ELR (cell line): ENCODE measurements around the gene AGXT.

Experiments
- DNase-seq: peaks from one replicate; pipeline ENCODE4 v3.0.0-alpha.2; 2015; ENCODE audit warnings: low read depth

Gene AGXT

DNA sequence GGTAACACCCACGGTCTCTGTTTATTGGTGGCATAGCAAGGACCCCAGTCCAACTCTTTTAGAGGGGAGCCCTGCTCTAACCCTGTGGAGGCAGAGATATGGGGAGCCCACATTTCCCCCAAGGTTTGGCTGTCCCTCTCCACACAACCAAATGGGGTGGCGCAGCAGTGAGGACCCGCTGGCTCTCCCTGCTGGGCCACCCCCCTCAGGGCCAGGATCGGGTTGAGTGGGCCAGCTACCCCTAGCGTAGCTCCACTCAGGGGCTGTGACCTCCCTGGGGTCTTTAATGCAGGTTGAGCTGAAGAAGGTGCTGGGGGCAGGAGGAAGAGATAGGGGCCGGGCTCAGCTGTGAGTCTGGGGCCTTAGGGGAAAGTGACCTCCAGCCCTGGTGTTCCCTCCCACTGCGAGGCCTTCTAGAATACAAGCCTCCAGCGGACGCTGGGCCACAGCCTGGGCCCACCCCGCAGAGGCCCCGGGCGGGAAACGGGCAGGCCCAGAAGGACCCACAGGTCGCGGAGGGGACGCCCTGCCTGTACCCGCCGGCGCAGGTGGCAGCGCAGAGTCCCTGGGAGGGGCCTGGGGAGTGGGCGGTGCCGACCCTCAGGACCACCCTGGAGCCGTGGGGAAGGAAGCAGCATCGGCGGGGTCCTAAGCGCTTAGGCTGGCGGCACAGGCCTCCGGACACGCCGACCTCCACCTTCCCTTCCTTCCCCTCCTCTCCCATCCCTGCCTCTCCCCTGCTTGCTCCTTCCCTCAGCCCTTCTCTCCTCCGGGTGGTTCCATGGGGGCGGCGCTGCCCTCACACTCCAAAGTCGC is 47.1 kb downstream of the AGXT start:
- no peak for DNase-seq

DNA sequence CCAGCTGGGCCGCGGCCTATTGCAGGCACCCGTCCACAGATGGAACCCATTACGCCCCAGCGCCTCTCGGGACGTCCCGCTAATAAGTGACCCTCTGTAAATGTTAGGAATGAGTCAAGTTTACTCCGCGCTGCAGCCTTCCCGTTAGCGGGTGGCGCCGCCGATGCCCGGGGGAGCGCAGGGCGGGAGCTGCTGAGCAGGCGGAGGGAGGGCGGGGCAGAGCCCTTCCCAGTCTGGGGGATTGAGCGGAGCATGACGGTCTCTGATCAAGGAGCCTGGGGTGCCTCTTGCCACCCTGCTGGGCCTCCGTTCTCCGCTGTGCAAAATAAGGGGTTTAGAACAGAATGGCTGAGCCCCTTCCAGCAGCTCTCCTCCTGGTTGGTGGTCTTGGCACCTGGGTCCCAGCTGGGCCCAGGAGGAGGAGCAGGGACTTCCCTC is 48.0 kb downstream of the AGXT start:
- DNase-seq = peak; percentile 88

DNA sequence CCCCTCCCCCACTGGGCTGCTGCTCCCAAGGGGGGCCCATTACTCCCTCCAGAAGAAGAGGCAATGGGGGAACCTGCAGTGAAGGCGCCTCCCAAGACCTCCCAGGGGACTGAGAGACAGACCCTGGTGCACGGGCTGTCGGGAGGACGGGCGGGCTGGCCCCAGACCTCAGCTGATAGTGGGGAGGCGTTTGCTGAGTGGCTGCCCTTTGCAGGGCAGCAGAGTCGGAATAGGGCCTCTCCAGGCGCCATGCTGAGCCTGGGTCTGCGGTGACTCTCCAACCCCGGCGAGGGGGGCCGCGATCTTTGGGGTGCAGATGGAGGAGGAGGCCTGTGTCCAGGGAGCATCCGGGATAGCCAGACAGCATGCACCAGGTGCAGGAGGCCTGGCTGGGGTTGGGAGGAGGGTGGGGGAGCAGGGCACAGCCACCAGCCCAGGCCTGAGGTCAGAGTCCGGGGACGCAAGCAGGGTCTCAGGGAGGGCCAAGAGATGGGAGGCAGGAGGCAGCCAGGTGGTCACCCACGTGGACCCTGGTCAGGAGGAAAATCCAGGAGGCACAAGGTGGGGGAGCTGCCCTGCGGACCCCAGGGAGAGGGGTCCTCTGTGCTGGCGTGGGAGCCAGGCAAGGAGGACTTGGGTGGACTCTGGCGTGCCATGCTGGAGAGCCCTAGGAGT is 48.5 kb downstream of the AGXT start:
- no peak for DNase-seq

DNA sequence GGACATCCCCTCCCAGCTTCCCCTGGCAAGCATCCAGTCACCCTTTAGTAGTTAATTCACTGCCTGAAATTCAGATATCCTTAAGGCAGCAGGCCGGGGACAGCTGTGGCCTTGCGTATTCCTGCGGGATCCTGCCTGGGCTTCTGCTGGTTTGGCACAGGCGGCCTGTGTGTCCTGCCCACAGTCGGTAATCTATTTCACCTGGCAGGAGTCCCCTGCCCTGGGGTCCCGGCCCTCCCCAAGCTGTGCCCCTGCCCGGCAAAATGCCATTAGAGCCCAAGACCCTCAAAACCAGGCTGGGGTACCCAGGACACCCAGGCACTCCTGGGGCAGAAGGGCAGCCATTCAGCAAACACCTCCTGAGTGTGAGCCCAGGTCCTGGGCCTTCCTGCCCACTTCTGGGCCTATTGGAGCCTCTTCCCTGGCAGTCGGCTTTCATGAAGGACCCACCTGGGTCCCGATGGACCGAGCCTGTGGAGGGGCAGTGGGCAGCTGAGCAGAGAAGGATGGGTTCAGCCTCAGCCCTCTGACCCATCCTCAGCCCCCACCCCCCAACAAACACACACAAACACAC is 49.1 kb downstream of the AGXT start:
- no peak for DNase-seq

DNA sequence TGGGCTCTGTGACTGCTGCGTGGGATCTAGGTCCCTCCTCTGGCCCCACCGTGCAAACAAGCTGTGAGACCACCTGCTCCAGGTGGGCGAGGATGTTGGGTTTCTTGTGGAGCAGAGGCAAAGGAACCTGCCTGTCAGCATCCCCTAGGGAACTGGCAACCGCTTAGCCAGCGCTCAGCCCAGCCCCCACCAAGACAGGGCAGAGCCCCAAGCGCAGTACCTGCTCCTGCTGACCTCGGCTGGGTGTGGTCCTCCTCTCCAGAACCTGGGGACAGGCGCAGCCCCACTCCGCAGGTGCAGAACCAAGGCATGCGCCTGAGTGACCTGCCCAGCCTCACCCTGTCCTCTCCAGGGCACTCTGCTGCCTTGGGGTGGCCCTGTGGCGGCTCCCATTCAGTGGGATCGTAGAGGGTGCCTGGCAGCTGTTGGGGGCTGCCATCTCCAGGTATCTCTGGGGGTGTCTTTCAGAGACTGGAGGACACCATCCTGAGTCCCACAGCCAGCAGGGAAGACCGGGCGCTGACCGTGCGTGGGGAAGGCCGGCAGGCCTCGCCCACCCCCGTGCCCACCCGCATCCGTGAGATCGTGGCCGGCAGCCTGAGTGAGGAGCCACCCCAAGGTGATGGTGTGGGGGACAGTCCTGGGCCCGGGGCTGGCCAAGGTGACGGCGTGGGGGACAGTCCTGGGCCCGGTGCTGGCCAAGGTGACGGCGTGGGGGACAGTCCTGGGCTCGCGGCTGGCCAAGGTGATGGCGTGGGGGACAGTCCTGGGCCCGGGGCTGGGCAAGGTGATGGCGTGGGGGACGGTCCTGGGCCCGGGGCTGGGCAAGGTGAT is 49.9 kb downstream of the AGXT start:
- DNase-seq = no peak

DNA sequence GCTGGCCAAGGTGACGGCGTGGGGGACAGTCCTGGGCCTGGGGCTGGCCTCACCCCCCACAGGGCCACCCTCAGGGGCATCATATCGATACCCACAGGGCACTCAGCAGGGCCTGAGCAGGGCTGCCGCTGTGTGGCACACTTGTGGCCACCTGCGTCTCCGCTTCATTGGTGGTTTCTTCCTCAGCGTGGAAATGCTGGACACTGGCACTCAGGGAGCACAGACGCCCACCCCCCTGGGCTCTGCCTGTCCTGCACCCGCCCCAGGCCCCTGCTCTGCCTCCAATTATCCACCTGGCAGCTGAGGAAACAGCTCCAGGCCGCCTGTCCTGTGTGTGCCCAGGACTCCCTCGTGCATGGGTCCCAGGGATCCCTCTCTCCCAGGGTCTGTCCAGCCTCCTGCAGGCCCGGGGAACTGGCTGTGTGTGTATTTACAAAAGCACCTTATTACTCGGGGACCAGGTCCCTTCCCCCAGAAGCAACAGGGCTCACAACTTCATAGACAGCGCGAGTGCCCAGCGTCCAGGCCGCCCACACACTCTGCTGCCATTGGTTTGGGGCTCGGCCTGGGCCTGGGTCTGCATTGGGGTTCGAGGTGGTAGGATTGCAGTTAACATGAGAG is 50.6 kb downstream of the AGXT start:
- no peak for DNase-seq

DNA sequence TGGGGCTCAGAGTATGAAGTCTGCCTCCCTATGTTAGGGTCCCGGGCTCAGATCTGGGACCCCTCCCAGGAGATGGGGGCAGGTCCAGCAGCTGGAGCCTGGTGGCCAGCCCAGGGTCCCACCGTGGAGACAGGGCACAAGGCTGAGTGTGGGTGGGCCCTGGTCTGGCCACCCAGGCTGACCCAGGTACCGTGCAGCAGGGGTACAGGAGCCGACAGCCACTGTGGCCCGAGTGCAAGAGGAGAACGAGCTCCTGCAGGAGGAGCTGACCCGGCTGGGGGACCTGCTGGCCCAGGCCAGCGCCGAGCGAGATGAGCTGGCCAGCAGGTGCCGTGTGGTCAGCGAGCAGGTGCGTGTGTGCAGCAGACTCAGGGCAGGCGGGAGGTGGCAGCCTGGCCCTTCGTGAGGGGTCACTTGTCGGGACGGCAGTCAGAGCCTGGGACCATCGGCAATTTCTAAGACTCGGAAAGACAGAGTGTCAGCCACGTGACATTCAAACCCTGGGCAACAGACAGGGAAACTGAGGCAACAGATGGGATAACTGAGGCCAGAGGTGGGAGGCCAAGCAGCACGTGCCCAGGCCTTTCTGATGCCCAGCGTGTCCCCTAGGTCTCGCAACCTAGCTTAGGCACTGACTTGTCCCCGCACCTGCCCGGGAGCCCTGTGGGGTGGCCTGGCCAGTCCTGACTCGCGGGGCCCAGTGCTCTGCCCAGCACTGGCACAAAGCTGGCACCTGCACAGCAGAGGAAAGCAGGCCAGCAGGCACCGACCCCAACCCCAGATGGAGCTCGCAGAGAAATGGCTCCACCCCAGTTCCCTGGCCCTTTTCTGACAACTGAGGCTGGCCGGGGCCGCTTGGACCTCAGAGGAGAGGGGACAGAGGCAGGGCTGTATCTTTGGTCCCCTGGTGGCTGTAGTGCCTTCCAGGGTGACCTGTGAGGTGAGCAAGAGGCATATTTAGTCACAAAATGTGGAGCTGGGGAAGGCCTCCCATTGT is 51.5 kb downstream of the AGXT start:
- no peak for DNase-seq

DNA sequence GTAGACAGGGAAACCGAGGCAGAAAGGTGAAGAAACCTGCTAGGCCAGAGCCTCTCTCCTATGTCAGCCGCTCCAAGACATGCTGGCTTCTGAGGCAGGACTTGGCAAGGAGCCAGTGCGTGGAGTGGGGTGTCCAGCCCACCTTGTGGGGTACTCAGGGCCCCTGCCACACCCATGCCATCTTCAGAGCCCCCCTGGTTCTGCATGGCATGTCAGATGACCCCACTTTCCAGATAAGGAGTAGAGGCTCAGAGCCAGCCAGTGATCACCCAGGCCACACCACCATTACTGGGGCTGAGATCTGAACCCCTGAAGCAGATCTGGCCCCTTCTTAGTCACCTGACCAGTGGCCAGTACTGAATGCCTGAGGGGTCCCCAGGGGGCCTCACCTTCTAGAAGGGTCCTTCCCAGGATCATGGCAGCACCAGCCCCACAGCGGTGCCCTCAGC is 52.2 kb downstream of the AGXT start:
- DNase-seq = peak; percentile 42

DNA sequence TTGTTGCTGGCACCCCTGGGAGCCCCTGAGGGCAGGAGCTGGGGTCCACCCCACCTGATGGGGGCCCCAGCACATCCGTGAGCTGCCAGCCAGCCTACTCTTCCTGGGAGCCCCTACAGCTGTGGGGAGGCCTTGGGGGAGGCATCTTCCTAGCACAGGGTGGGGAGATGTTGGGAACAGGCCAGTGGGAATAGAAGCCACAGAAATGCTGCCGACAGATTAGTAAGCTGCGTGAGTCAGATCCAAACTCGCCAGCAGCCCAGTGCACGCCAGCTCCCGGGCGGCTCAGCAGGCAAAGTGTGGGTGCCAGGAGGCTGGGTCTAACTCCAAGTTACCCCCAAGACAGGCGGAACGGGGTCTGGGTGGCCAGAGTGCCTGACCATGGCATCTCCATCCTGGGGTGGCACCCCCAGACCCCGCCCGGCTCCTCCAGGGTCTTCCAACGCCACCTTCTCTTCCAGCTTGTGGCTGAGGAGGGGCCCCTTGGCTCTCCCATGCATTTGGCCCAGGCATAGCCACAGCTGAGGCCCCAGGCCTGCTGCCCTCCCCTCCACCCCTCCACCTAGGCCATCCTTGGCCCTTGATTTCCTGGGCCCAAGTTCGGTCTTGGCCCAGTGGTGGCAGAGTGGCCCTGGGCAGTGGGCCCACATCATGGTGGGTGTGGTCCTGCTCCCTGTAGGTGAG is 52.8 kb downstream of the AGXT start:
- DNase-seq = peak; percentile 97

DNA sequence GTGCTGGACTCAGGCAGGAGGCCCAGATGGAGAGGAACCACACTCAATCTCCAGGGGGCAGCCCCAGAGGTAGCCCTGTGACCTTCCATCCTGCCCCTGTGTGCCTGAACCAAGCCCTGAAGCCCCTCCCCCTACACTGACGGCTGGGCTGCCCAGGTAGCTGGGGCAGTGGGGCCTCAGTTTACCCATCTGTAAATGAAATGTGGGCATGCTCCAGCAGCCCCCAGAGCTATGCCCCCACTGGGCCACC is 53.3 kb downstream of the AGXT start:
- no peak for DNase-seq

DNA sequence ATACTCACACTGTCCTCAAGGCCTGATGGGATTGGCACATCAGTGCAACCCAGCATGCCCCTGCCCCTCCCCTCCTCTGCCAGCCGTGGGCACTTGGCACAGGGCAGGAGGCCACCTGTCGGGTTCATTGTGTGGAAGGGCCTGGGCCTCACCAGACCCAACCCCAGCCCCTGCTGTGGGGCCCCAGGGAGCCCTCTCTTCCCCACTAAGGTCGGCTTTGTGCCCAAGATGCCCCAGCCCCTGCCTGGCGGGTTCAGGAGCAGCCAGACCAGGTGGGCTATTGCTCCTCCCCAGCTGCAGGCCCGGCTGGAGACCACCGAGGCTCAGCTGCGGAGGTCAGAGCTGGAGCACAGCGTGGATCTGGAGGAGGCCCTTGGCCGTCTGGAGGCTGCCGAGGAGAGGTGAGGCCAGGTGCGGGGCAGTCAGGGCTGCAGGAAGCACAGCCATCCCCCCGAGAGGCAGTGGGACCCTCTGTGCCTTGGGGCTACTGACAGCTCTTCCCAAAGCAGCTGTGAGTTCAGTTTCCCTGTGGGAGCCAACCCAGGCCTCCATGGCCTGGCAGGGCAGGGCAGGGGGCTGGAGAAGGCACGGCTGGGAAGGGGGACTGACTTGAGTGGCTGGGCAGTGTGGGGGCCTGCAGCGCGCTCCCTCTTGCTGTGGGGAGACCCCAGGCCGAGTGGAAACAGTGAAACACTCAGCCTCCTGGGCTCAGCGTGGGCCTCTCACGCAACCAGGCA is 53.8 kb downstream of the AGXT start:
- DNase-seq = no peak

DNA sequence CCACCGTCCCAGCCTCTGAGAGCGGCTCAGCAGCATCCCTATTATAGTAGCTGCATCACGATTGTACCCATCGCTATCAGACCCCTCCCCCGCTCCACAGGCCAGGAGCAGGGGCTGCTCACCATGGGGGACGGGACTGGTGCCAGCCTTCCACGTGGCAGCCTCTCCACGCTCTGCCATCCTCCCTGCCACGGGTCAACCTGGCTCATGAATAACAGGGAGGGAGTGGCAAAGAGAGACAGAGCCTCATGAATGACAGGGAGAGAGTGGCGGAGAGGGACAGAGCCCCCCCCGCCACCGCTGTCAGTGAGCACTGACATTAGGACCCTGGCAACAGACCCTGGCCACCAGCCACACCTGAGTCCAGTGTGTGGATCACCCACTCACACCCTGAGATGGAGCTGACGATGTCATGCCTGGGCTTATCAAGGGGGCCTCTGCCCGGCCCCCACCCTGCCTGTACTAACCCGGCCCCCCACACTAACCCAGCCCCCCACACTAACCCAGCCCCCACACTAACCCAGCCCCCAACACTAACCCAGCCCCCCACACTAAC is 54.4 kb downstream of the AGXT start:
- no peak for DNase-seq

DNA sequence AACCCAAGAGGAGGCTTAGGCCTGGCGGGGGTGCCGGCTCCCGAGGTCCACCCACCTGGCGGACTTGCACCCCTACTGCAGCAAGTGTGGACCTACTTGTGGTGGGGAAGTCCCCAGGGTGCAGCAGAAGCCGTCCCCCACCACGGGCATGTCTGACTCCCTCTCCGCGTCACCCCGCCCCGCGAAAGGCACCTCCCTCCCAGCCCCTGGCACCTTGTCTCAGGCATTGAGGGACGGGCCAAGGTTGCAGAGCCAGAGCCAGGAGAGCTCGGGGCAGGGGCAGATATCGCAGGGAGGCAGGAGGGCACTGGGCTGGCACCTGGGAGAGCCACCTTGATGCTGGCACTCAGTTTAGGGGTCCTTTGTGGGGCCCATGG is 56.6 kb downstream of the AGXT start:
- DNase-seq = no peak

DNA sequence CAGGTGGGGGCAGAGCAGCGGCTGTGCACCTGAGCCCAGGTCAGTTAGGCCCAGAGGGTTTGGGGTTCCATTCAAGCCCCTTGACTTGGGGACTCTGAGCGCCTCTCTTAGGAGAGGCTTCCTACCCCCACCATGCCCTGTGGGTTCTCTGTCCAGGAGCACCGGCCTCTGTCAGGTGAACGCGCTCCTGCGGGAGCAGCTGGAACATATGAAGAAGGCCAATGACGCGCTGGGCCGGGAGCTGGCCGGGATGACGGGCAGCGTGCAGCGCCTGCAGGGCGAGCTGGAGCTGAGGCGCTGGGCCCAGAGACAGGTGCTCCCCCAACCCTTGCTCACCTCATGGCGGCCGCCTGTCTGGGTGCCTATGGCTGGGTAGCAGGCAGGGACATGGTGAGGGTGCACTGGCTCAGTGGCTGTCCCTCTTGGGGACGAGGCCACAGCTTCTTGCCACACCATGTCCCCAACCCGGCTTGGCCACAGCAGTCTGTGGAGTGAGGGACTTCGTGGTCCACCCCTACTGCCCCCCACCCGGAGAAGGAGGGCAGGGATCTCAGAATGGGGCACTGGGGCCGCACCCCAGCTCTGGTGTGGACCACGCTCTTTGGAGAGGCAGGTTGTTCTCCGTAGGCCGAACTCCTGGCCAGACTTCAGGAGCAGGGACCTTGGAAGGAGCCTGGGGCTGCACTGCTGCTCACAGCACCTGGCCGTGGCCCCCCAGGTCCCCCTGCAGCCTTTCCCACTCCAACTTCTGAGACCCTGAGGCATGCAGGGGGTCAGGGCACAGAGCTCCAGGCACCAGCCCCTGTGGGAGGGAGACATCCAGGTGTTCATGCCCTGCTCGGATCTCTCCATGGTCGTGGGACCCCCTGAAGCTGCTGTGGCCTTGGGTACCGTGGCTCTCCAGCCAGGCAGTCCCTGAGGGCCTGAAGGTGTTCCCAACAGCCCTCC is 57.2 kb downstream of the AGXT start:
- no peak for DNase-seq

DNA sequence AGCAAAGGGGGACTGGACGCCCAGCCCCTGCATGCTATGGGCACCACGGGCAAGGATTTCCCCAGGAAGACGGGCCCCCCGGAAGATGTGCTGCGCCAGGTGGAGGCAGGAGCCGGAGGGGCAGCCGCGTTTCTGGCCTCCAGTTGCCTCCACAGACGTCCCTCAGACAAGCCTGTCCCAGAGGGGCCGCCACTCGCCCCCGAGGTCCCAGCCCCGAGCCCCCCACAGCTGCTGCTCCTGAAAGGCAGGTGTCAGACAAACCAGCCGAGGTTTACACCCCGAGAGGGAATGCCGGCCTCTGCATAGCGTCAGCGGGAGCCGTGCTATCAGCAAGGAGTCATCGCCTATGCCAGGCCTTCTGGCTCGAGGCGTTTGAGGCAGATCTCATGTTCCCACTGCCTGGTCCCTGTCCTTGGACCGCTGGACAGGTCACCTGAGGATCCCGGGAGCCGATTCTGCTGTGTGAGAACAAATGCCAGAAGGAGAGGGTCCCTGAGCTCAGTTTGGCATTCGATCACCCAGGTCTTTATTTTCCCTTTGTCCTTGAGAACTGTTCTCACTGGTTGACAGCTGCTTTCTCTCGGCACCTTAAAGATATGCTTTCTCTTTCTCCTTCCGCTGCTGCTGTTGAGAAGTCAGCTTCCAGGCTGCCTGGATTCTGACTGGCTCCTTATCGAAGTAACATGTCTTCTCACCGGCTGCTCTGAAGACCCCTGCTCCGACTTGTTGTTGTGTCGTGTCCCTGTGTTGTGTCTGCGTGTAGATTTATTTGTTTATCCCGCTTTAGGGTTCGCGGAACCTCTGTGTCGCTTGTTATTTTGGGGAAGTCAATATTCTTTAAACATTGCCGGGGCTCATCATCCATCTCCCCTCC is 58.1 kb downstream of the AGXT start:
- peak; percentile 20 for DNase-seq

DNA sequence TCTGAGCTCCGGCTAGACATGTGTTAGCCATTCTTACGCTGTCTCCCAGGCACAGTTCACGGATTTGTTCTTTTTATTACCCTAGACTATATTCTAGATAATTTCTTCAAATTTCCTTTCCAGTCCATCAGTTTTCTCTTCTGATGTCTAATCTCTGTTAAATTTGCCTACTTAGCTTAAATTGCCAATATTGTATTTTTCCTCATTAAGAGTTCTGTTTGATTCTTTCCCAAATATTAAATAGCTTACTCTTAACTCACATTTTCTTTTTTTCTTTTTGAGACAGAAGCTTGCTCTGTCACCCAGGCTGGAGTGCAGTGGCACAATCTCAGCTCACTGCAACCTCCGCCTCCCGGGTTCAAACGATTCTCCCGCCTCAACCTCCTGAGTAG is 58.8 kb downstream of the AGXT start:
- no peak for DNase-seq
